HepG2 (cell line): ENCODE measurements around the gene EPB41L2. TPM values are rescaled to one million over a fixed set of nuclear protein-coding genes. Genes with fewer than 3 reads are reported as not detected.

Experiments used
- ATAC-seq: fragments of 200-7000 bp; cut with Tn5 transposase; 3 replicates; pipeline ENCODE4 v1.9.1; 2020; ENCODE audit warnings: mild to moderate bottlenecking, moderate library complexity
- BruUV-seq: library from RNA; stranded (reverse); fragments of 400-500 nt; replicated peaks from 2 replicates; lab custom pipeline; 2021; lab: Mats Ljungman, UMichigan
- CTCF ChIA-PET: fragments of 300-600 bp; formaldehyde crosslinking; extraction: SDS; loops from one replicate; lab custom pipeline; 2021; ENCODE audit warnings: low total read pairs, inconsistent platforms, low intra/inter-chr PET ratio; lab: Yijun Ruan, JAX
- POLR2A ChIA-PET: fragments of 350-600 bp; sonication (Branson Sonifier 250); formaldehyde crosslinking; loops from one replicate; lab custom pipeline; 2020; ENCODE audit warnings: antibody characterized with exemption, inconsistent platforms; lab: Yijun Ruan, JAX
- DNase-seq: peaks from one replicate; pipeline ENCODE4 v3.0.0-alpha.2; 2015; ENCODE audit warnings: low spot score
- FAIRE-seq: peaks from 3 replicates; lab custom pipeline; 2011; peaks lifted over from hg19 to GRCh38; lab: Jason Lieb, UNC
- H2AFZ ChIP-seq: one replicate; pipeline ENCODE4 v1.6.1; 2011; ENCODE audit warnings: low read length, inconsistent platforms
- H3K27ac ChIP-seq: fragments of 300-600 bp; 3 replicates; pipeline ENCODE4 v1.8.0; 2011; ENCODE audit warnings: mixed run types, mild to moderate bottlenecking, mixed read lengths, low read length, inconsistent platforms; ENCODE audit not compliant: insufficient read depth; ENCODE audit errors: extremely low read length
- H3K27me3 ChIP-seq, 2 experiments: fragments of 200-600 bp in 1 of 2; 2 replicates in 1 of 2; 3 replicates in 1 of 2; pipeline versions ENCODE4 v1.6.0 to v1.8.0; 2011; ENCODE audit warnings: low read length in 2 of 2, mild to moderate bottlenecking in 2 of 2, moderate library complexity in 2 of 2, inconsistent platforms in 1 of 2; ENCODE audit not compliant: insufficient read depth in 2 of 2, control insufficient read depth in 1 of 2
- H3K36me3 ChIP-seq, 2 experiments: fragments of 200-600 bp in 1 of 2; replicated peaks in 1 of 2; 2 replicates in 1 of 2; 3 replicates in 1 of 2; pipeline versions ENCODE4 v1.5.1 to v1.8.0; 2011; ENCODE audit warnings: low read length in 2 of 2, inconsistent platforms in 1 of 2; ENCODE audit not compliant: insufficient read depth in 2 of 2, control insufficient read depth in 1 of 2
- H3K4me1 ChIP-seq: 2 replicates; pipeline ENCODE4 v1.5.1; 2012; ENCODE audit warnings: low read length, inconsistent platforms; ENCODE audit not compliant: insufficient read depth
- H3K4me2 ChIP-seq: 2 replicates; pipeline ENCODE4 v1.6.0; 2011; ENCODE audit warnings: low read depth, low read length, inconsistent platforms
- H3K4me3 ChIP-seq, 3 experiments: fragments of 200-600 bp in 1 of 3; sonication (generic), shearing (Covaris generic) in 1 of 3; replicated peaks in 1 of 3; 2 replicates each; pipeline ENCODE4 v1.5.1; 2011 to 2016; ENCODE audit warnings: low read length in 3 of 3, inconsistent platforms in 2 of 3, low read depth in 2 of 3, mild to moderate bottlenecking in 2 of 3, control low read depth in 1 of 3, mixed read lengths in 1 of 3; ENCODE audit not compliant: insufficient read depth in 1 of 3
- H3K79me2 ChIP-seq: one replicate; pipeline ENCODE4 v1.6.1; 2011; ENCODE audit warnings: low read length, inconsistent platforms; ENCODE audit not compliant: insufficient read depth
- H3K9ac ChIP-seq: 2 replicates; pipeline ENCODE4 v1.6.0; 2011; ENCODE audit warnings: mild to moderate bottlenecking, low read depth, low read length, inconsistent platforms; ENCODE audit not compliant: insufficient read depth
- H3K9me3 ChIP-seq: 2 replicates; pipeline ENCODE4 v1.5.1; 2012; ENCODE audit warnings: mild to moderate bottlenecking, low read length
- H4K20me1 ChIP-seq: 2 replicates; pipeline ENCODE4 v1.6.0; 2011; ENCODE audit warnings: inconsistent platforms, mild to moderate bottlenecking, low read length, moderate library complexity; ENCODE audit not compliant: insufficient read depth
- ARHGAP35 ChIP-seq: sonication (generic); formaldehyde crosslinking; IDR thresholded peaks from 2 replicates; pipeline ENCODE4 v1.9.0; 2022; ENCODE audit warnings: mild to moderate bottlenecking, inconsistent platforms, moderate library complexity, missing genetic modification reagents, borderline replicate concordance
- GFI1 ChIP-seq: sonication (generic); formaldehyde crosslinking; IDR thresholded peaks from 2 replicates; pipeline ENCODE4 v1.5.0; 2020; ENCODE audit warnings: missing genetic modification reagents, mild to moderate bottlenecking, borderline replicate concordance
- KLF12 ChIP-seq: sonication (generic); formaldehyde crosslinking; IDR thresholded peaks from 2 replicates; pipeline ENCODE4 v1.4.0; 2020; ENCODE audit warnings: missing genetic modification reagents, borderline replicate concordance
- POGZ ChIP-seq: sonication (generic); formaldehyde crosslinking; IDR thresholded peaks from 2 replicates; pipeline ENCODE4 v1.4.0; 2020; ENCODE audit warnings: mild to moderate bottlenecking, missing genetic modification reagents
- SNAPC2 ChIP-seq: sonication (generic); formaldehyde crosslinking; IDR thresholded peaks from 2 replicates; pipeline ENCODE4 v1.8.1; 2022; ENCODE audit warnings: mild to moderate bottlenecking, missing genetic modification reagents
- TBX3 ChIP-seq: fragments of 450-650 bp; IDR thresholded peaks from 2 replicates; pipeline ENCODE4 v1.6.1; 2017; ENCODE audit warnings: antibody characterized with exemption, mild to moderate bottlenecking, inconsistent platforms, borderline replicate concordance
- YEATS4 ChIP-seq: sonication (generic); formaldehyde crosslinking; IDR thresholded peaks from 2 replicates; pipeline ENCODE4 v1.4.0; 2020; ENCODE audit warnings: missing genetic modification reagents, borderline replicate concordance
- ZBTB21 ChIP-seq: sonication (generic); formaldehyde crosslinking; IDR thresholded peaks from 2 replicates; pipeline ENCODE4 v1.4.0; 2020; ENCODE audit warnings: missing genetic modification reagents
- ZBTB39 ChIP-seq: sonication (generic); formaldehyde crosslinking; IDR thresholded peaks from 2 replicates; pipeline ENCODE4 v1.5.0; 2020; ENCODE audit warnings: missing genetic modification reagents
- ZFY ChIP-seq: sonication (generic); formaldehyde crosslinking; IDR thresholded peaks from 2 replicates; pipeline ENCODE4 v1.4.0; 2020; ENCODE audit warnings: missing genetic modification reagents
- ZNF556 ChIP-seq: sonication (generic); formaldehyde crosslinking; IDR thresholded peaks from 2 replicates; pipeline ENCODE4 v1.4.0; 2020; ENCODE audit warnings: mild to moderate bottlenecking, missing genetic modification reagents, borderline replicate concordance
- ZNF564 ChIP-seq: sonication (generic); formaldehyde crosslinking; IDR thresholded peaks from 2 replicates; pipeline ENCODE4 v1.8.1; 2023; ENCODE audit warnings: mild to moderate bottlenecking, missing genetic modification reagents
- WGBS: methylation state at CpG from one replicate; pipeline ENCODE4 v1.1.6; 2017; ENCODE audit warnings: low lambda C conversion rate; 5-methylcytosine and 5-hydroxymethylcytosine counted together
- in situ Hi-C: cut with HindIII; loops from 2 replicates; pipeline ENCODE4 v1.10.0; 2017; ENCODE audit warnings: low pct_unique_long_range_greater_than_20kb; ENCODE audit not compliant: extremely low pct_ligation_motif_present
- intact Hi-C: fragments of 100-400 bp; cut with micrococcal nuclease; formaldehyde crosslinking; loops from one replicate; pipeline ENCODE4 v1.10.0; 2022; ENCODE audit not compliant: unreplicated experiment
- polyA plus RNA-seq, 8 experiments: library from polyadenylated mRNA; depleted of rRNA in 3 of 8; stranded (reverse) in 7 of 8; unstranded in 1 of 8; fragments of >200 nt; fragmentation: Illumina TruSeq in 4 of 8; extraction: Trizol in 4 of 8; gene quantifications; 2 replicates each; pipeline versions ENCODE4 v1.2.1 to v1.2.3, GENCODE V29; 2011 to 2016; ENCODE audit warnings: low read depth in 4 of 8, missing spikeins in 1 of 8, mixed read lengths in 1 of 8; ENCODE audit not compliant: insufficient read depth in 1 of 8
- total RNA-seq, 5 experiments: library from RNA; depleted of rRNA; stranded (reverse); fragments of >200 nt; fragmentation: Illumina TruSeq; extraction: Trizol; gene quantifications; 2 replicates each; pipeline ENCODE4 v1.2.3, GENCODE V29; 2016; ENCODE audit warnings: low read depth in 1 of 5

The EPB41L2 gene
- total and polyA plus RNA-seq, 2 of the 13 experiments (the other 11 are each of a cell fraction or from before 2014, with no cell fraction given), result 41.7 to 56.4 TPM

- Histone ChIP-seq H2AFZ (peak overlapping the region; percentile 50), H3K9ac (0 out of 2 replicates have a peak overlapping the region, but pooled peaks have one; percentile 11), H3K9me3 (no peaks in the 10 kb centered on the region), H3K27ac (no peak overlapping the region), H3K4me1 (peaks cover 19% of the 10 kb centered on the region), H3K4me2 (peak overlapping the region; percentile 7; the same call in 1 of the 2 replicates), H3K79me2 (no peaks in the 10 kb centered on the region), H3K36me3 (no peaks in the 10 kb centered on the region), H3K27me3 (no peaks in the 10 kb centered on the region), H3K4me3 (no peak overlapping the region), H4K20me1 (no peaks in the 10 kb centered on the region)
- FAIRE-seq (no peak), DNase-seq (no peak), ATAC-seq (no peak)
- no TSS peak for BruUV-seq
- ChIA-PET POLR2A (no interaction called here), CTCF (no interaction called here)
- 48% methylated on average over 3 of the region's 3 CpGs for WGBS
- no peak for TF ChIP-seq ZNF556 (CRISPR knock-in tag)
- TF ChIP-seq ARHGAP35, result no peak
- no peak for TF ChIP-seq YEATS4 (CRISPR knock-in tag)
- TF ChIP-seq SNAPC2, result no peak
- no peak for TF ChIP-seq KLF12 (CRISPR knock-in tag)
- TF ChIP-seq ZNF564 (CRISPR knock-in tag), result no peak
- no peak for TF ChIP-seq GFI1 (CRISPR knock-in tag)
- TF ChIP-seq ZBTB21 (CRISPR knock-in tag), result no peak
- TF ChIP-seq POGZ (CRISPR knock-in tag), result no peak
- no peak for TF ChIP-seq ZBTB39 (CRISPR knock-in tag)
- TF ChIP-seq ZFY (CRISPR knock-in tag), result no peak
- no peak for TF ChIP-seq TBX3
- in situ Hi-C loops, result no loop called here
- intact Hi-C loops, result no loop called here
These were observed 7.0 kb upstream of the EPB41L2 start for GRCh38 chr6:131070061-131070460.
